ENCODE measurements around the gene JUN. TPM values are rescaled to one million over a fixed set of nuclear protein-coding genes. Genes with fewer than 3 reads are reported as not detected.

JUN gene
- total RNA-seq, 1 experiment from 2014 or later, result 15.9 TPM

DNA sequence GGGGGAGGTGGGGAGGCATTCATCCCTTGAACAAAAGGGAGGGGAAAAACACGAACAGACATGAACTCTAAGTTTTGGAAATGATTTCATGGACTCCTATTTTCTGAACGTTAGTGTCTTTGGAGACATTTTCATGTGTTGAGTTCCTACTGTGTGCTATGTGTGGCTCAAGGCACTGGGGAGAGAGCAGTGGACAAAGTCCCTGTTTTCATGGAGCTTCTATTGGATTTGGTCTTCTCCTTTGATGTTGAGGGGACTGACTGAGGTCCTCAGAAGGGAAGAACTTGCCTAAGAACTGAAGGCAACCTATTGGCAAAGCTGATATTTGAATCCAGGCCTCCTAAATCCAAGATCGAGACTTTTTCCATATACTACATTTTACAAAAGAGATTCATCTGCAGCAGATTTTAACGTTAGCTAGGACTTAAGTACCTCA, 30.4 kb downstream of the JUN start:
- no peak overlapping the region for H3K27ac Mint-ChIP-seq
- peaks cover 12% of the 10 kb centered on the region for H3K4me1 Mint-ChIP-seq
- no peaks in the 10 kb centered on the region for H3K36me3 Mint-ChIP-seq
- TF ChIP-seq FOXK1 (CRISPR knock-in tag; IDR thresholded peaks at IDR 0.05) (no peak), OVOL2 (CRISPR knock-in tag; IDR thresholded peaks at IDR 0.05; ENCODE audit: borderline replicate concordance) (no peak), ZNF263 (CRISPR knock-in tag; IDR thresholded peaks at IDR 0.05; ENCODE audit: low read depth) (no peak), NR1H2 (CRISPR knock-in tag; IDR thresholded peaks at IDR 0.05) (no peak), IRF2 (CRISPR knock-in tag; IDR thresholded peaks at IDR 0.05; ENCODE audit: borderline replicate concordance, low read depth) (no peak), TCF7 (CRISPR knock-in tag; IDR thresholded peaks at IDR 0.05; ENCODE audit: low read depth) (no peak), NFATC4 (CRISPR knock-in tag; IDR thresholded peaks at IDR 0.05) (no peak), SP1 (CRISPR knock-in tag; conservative IDR thresholded peaks at IDR 0.05) (no peak), GRHL2 (CRISPR knock-in tag; IDR thresholded peaks at IDR 0.05; ENCODE audit: insufficient replicate concordance, severe bottlenecking) (no peak), ZNF671 (CRISPR knock-in tag; IDR thresholded peaks at IDR 0.05) (no peak), KAT7 (CRISPR knock-in tag; IDR thresholded peaks at IDR 0.05; ENCODE audit: borderline replicate concordance) (no peak)
- TF ChIP-seq, protein P1, sequence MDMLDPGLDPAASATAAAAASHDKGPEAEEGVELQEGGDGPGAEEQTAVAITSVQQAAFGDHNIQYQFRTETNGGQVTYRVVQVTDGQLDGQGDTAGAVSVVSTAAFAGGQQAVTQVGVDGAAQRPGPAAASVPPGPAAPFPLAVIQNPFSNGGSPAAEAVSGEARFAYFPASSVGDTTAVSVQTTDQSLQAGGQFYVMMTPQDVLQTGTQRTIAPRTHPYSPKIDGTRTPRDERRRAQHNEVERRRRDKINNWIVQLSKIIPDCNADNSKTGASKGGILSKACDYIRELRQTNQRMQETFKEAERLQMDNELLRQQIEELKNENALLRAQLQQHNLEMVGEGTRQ (CRISPR knock-in tag; IDR thresholded peaks at IDR 0.05), result no peak
- TF ChIP-seq, protein P2, sequence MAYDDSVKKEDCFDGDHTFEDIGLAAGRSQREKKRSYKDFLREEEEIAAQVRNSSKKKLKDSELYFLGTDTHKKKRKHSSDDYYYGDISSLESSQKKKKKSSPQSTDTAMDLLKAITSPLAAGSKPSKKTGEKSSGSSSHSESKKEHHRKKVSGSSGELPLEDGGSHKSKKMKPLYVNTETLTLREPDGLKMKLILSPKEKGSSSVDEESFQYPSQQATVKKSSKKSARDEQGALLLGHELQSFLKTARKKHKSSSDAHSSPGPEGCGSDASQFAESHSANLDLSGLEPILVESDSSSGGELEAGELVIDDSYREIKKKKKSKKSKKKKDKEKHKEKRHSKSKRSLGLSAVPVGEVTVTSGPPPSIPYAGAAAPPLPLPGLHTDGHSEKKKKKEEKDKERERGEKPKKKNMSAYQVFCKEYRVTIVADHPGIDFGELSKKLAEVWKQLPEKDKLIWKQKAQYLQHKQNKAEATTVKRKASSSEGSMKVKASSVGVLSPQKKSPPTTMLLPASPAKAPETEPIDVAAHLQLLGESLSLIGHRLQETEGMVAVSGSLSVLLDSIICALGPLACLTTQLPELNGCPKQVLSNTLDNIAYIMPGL (CRISPR knock-in tag; IDR thresholded peaks at IDR 0.05), result no peak
- TF ChIP-seq, protein P3, sequence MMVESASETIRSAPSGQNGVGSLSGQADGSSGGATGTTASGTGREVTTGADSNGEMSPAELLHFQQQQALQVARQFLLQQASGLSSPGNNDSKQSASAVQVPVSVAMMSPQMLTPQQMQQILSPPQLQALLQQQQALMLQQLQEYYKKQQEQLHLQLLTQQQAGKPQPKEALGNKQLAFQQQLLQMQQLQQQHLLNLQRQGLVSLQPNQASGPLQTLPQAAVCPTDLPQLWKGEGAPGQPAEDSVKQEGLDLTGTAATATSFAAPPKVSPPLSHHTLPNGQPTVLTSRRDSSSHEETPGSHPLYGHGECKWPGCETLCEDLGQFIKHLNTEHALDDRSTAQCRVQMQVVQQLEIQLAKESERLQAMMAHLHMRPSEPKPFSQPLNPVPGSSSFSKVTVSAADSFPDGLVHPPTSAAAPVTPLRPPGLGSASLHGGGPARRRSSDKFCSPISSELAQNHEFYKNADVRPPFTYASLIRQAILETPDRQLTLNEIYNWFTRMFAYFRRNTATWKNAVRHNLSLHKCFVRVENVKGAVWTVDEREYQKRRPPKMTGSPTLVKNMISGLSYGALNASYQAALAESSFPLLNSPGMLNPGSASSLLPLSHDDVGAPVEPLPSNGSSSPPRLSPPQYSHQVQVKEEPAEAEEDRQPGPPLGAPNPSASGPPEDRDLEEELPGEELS (CRISPR knock-in tag; IDR thresholded peaks at IDR 0.05), result no peak
- TF ChIP-seq, protein P4, sequence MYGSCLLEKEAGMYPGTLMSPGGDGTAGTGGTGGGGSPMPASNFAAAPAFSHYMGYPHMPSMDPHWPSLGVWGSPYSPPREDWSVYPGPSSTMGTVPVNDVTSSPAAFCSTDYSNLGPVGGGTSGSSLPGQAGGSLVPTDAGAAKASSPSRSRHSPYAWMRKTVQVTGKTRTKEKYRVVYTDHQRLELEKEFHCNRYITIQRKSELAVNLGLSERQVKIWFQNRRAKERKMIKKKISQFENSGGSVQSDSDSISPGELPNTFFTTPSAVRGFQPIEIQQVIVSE (CRISPR knock-in tag; IDR thresholded peaks at IDR 0.05; ENCODE audit: borderline replicate concordance), result no peak
- TF ChIP-seq, protein P5, sequence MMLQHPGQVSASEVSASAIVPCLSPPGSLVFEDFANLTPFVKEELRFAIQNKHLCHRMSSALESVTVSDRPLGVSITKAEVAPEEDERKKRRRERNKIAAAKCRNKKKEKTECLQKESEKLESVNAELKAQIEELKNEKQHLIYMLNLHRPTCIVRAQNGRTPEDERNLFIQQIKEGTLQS (CRISPR knock-in tag; conservative IDR thresholded peaks at IDR 0.05), result no peak
- TF ChIP-seq, protein P6, sequence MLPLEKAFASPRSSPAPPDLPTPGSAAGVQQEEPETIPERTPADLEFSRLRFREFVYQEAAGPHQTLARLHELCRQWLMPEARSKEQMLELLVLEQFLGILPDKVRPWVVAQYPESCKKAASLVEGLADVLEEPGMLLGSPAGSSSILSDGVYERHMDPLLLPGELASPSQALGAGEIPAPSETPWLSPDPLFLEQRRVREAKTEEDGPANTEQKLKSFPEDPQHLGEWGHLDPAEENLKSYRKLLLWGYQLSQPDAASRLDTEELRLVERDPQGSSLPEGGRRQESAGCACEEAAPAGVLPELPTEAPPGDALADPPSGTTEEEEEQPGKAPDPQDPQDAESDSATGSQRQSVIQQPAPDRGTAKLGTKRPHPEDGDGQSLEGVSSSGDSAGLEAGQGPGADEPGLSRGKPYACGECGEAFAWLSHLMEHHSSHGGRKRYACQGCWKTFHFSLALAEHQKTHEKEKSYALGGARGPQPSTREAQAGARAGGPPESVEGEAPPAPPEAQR (CRISPR knock-in tag; IDR thresholded peaks at IDR 0.05), result no peak
- TF ChIP-seq, protein P7, sequence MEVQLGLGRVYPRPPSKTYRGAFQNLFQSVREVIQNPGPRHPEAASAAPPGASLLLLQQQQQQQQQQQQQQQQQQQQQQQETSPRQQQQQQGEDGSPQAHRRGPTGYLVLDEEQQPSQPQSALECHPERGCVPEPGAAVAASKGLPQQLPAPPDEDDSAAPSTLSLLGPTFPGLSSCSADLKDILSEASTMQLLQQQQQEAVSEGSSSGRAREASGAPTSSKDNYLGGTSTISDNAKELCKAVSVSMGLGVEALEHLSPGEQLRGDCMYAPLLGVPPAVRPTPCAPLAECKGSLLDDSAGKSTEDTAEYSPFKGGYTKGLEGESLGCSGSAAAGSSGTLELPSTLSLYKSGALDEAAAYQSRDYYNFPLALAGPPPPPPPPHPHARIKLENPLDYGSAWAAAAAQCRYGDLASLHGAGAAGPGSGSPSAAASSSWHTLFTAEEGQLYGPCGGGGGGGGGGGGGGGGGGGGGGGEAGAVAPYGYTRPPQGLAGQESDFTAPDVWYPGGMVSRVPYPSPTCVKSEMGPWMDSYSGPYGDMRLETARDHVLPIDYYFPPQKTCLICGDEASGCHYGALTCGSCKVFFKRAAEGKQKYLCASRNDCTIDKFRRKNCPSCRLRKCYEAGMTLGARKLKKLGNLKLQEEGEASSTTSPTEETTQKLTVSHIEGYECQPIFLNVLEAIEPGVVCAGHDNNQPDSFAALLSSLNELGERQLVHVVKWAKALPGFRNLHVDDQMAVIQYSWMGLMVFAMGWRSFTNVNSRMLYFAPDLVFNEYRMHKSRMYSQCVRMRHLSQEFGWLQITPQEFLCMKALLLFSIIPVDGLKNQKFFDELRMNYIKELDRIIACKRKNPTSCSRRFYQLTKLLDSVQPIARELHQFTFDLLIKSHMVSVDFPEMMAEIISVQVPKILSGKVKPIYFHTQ (CRISPR knock-in tag; IDR thresholded peaks at IDR 0.05), result no peak
- TF ChIP-seq, protein P8, sequence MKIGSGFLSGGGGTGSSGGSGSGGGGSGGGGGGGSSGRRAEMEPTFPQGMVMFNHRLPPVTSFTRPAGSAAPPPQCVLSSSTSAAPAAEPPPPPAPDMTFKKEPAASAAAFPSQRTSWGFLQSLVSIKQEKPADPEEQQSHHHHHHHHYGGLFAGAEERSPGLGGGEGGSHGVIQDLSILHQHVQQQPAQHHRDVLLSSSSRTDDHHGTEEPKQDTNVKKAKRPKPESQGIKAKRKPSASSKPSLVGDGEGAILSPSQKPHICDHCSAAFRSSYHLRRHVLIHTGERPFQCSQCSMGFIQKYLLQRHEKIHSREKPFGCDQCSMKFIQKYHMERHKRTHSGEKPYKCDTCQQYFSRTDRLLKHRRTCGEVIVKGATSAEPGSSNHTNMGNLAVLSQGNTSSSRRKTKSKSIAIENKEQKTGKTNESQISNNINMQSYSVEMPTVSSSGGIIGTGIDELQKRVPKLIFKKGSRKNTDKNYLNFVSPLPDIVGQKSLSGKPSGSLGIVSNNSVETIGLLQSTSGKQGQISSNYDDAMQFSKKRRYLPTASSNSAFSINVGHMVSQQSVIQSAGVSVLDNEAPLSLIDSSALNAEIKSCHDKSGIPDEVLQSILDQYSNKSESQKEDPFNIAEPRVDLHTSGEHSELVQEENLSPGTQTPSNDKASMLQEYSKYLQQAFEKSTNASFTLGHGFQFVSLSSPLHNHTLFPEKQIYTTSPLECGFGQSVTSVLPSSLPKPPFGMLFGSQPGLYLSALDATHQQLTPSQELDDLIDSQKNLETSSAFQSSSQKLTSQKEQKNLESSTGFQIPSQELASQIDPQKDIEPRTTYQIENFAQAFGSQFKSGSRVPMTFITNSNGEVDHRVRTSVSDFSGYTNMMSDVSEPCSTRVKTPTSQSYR (CRISPR knock-in tag; IDR thresholded peaks at IDR 0.05), result no peak
- no peak for ATAC-seq
- H3K4me3 Mint-ChIP-seq, result no peak overlapping the region
- ChIA-PET CTCF (no interaction called here), POLR2A (no interaction called here)
- no peak for DNase-seq (ENCODE audit: low spot score)
- no peaks in the 10 kb centered on the region for H3K9me3 Mint-ChIP-seq
- H3K27me3 Mint-ChIP-seq (ENCODE audit: low read depth), result peaks cover 9% of the 10 kb centered on the region
